Medulla oblongata (tissue), 1 donor: Measurements from ENCODE around the gene MYOG.

Experiments
- DNase-seq: peaks from one replicate; pipeline ENCODE4 v3.0.0-alpha.2; 2015; ENCODE audit errors: extremely low spot score

MYOG gene

GRCh38 chr1:203090421-203091198 lies 4.8 kb upstream of the MYOG start:
- no peak for DNase-seq

GRCh38 chr1:203089651-203090045 lies 3.8 kb upstream of the MYOG start:
- DNase-seq: peak; percentile 82

- DNase-seq: no peak
Measured at GRCh38 chr1:203089001-203089650, 3.3 kb upstream of the MYOG start.

GRCh38 chr1:203088441-203088840 lies 2.6 kb upstream of the MYOG start:
- DNase-seq: no peak

GRCh38 chr1:203086992-203087763 lies 1.4 kb upstream of the MYOG start:
- no peak for DNase-seq

- no peak for DNase-seq
Measured at GRCh38 chr1:203084588-203085527, 954 bp downstream of the MYOG start.

GRCh38 chr1:203083463-203083921 lies 2.3 kb downstream of the MYOG start:
- no peak for DNase-seq

GRCh38 chr1:203082571-203083462 lies 3.0 kb downstream of the MYOG start:
- no peak for DNase-seq

GRCh38 chr1:203082231-203082505 lies 3.6 kb downstream of the MYOG start:
- DNase-seq: no peak

GRCh38 chr1:203081465-203082230 lies 4.2 kb downstream of the MYOG start:
- DNase-seq: no peak

GRCh38 chr1:203080456-203080855 lies 5.4 kb downstream of the MYOG start:
- no peak for DNase-seq

- DNase-seq: no peak
Measured at GRCh38 chr1:203078478-203078877, 7.3 kb downstream of the MYOG start.

GRCh38 chr1:203077956-203078355 lies 7.9 kb downstream of the MYOG start:
- no peak for DNase-seq

GRCh38 chr1:203077367-203077766 lies 8.4 kb downstream of the MYOG start:
- no peak for DNase-seq

- DNase-seq: peak; percentile 23
Measured at GRCh38 chr1:203076031-203076511, 9.7 kb downstream of the MYOG start.

- DNase-seq: no peak
Measured at GRCh38 chr1:203075236-203076030, 10.4 kb downstream of the MYOG start.

GRCh38 chr1:203074610-203075009 lies 11.2 kb downstream of the MYOG start:
- DNase-seq: no peak

GRCh38 chr1:203073469-203073868 lies 12.3 kb downstream of the MYOG start:
- no peak for DNase-seq

- DNase-seq: no peak
Measured at GRCh38 chr1:203072911-203073310, 12.9 kb downstream of the MYOG start.
